Spleen (tissue), 11 donors: Measurements from ENCODE around the gene MMP14. TPM values are rescaled to one million over a fixed set of nuclear protein-coding genes. Genes with fewer than 3 reads are reported as not detected.
A peak's percentile ranks its signal among the peaks of the same experiment; 100 is the strongest.
"Not testable (repeated sequence)": the region's sequence is repeated elsewhere in the genome, so short reads cannot be mapped to it uniquely, and the experiment has no call there.

Source experiments
- DNase-seq: peaks from one replicate; pipeline ENCODE4 v3.0.0-alpha.2; 2020
- H3K27ac ChIP-seq, 8 donors: fragments of 200-600 bp; sonication (generic) in 7 of 8; 1 replicate in 4 of 8; 2 replicates in 4 of 8; pipeline versions ENCODE4 v1.5.0 to v1.8.0; 2016 to 2021; ENCODE audit warnings: inconsistent platforms in 4 of 8, mild to moderate bottlenecking in 4 of 8, moderate library complexity in 1 of 8
- H3K27me3 ChIP-seq, 7 donors: fragments of 200-600 bp; sonication (generic) in 6 of 7; replicated peaks in 1 of 7; 1 replicate in 4 of 7; 2 replicates in 3 of 7; pipeline versions ENCODE4 v1.5.0 to v1.8.0; 2016 to 2021; ENCODE audit warnings: inconsistent platforms in 3 of 7, mild to moderate bottlenecking in 1 of 7
- H3K36me3 ChIP-seq, 6 donors: fragments of 200-600 bp; sonication (generic) in 5 of 6; 1 replicate in 4 of 6; 2 replicates in 2 of 6; pipeline versions ENCODE4 v1.5.0 to v1.8.0; 2016 to 2021; ENCODE audit warnings: inconsistent platforms in 2 of 6
- H3K4me1 ChIP-seq, 6 donors: fragments of 200-600 bp; sonication (generic) in 5 of 6; 1 replicate in 3 of 6; 2 replicates in 3 of 6; pipeline versions ENCODE4 v1.5.0 to v1.8.0; 2016 to 2021; ENCODE audit warnings: inconsistent platforms in 3 of 6
- H3K4me3 ChIP-seq, 8 donors: fragments of 200-600 bp; sonication (generic) in 7 of 8; 1 replicate in 4 of 8; 2 replicates in 4 of 8; pipeline versions ENCODE4 v1.5.0 to v1.8.0; 2016 to 2021; ENCODE audit warnings: inconsistent platforms in 4 of 8, mild to moderate bottlenecking in 4 of 8, moderate library complexity in 2 of 8
- H3K9me3 ChIP-seq, 8 donors: fragments of 200-600 bp; sonication (generic) in 7 of 8; 1 replicate in 4 of 8; 2 replicates in 4 of 8; pipeline versions ENCODE4 v1.5.0 to v1.8.0; 2016 to 2021; ENCODE audit warnings: inconsistent platforms in 4 of 8
- CTCF ChIP-seq, 11 experiments: fragments of 200-600 bp in 7 of 11; fragments of 450-650 bp in 4 of 11; sonication (generic) in 4 of 11; IDR thresholded peaks in 8 of 11; conservative IDR thresholded peaks in 3 of 11; 1 replicate in 7 of 11; 2 replicates in 4 of 11; pipeline versions ENCODE4 v1.4.0 to v1.8.0; 2016 to 2021; ENCODE audit warnings: antibody characterized with exemption in 11 of 11, inconsistent platforms in 4 of 11, mild to moderate bottlenecking in 1 of 11
- POLR2A ChIP-seq, 3 donors: fragments of 450-650 bp; IDR thresholded peaks; one replicate each; pipeline ENCODE4 v1.5.1; 2017; ENCODE audit warnings: antibody characterized with exemption in 3 of 3, mild to moderate bottlenecking in 1 of 3
- POLR2AphosphoS5 ChIP-seq, 3 donors: sonication (generic); formaldehyde crosslinking; IDR thresholded peaks; one replicate each; pipeline ENCODE4 v1.5.1; 2017; ENCODE audit warnings: antibody characterized with exemption in 3 of 3
- WGBS, 5 donors: extraction: QIAGEN DNeasy Blood & Tissue Kit in 3 of 5; methylation state at CpG; one replicate each; pipeline versions ENCODE4 v1.1.5 to v1.1.7; 2013 to 2018; 5-methylcytosine and 5-hydroxymethylcytosine counted together
- intact Hi-C: fragments of 100-400 bp; cut with DNase I; formaldehyde crosslinking; loops from one replicate; pipeline ENCODE4 v1.15.0; 2023; ENCODE audit warnings: low total_unique reads
- polyA plus RNA-seq, 3 donors: library from polyadenylated mRNA; stranded (reverse); fragments of 200-250 nt; gene quantifications; one replicate each; pipeline ENCODE4 v1.2.1, GENCODE V29; 2013
- total RNA-seq, 7 donors: library from RNA; depleted of rRNA in 3 of 7; stranded (reverse); fragments of >200 nt in 3 of 7; fragmentation: NEBNext Ultra II Directional in 4 of 7; extraction: Animal tissue kit (Norgen Biotek cat#: 25700) in 4 of 7; gene quantifications; one replicate each; pipeline versions ENCODE4 v1.1.0 to v1.2.1, GENCODE V29; 2016 to 2021
- donor health status: healthy with polysubstance abuse.
- donor health status: DM: no; HTN: no; CAD: no; lungs with moderate emphysema.
- donor health status: DM: no; HTN: no; CAD: no.
- donor health status: Bipolar disorder and iron deficiency.
- donor health status: healthy.
- donor health status: DM: no; HTN: no; CAD: no.
- donor health status: DM: yes; HTN: yes; CAD: no.

Gene MMP14
- total and polyA plus RNA-seq, 10 donors: 6.6 to 126 (median 60.9) TPM

DNA sequence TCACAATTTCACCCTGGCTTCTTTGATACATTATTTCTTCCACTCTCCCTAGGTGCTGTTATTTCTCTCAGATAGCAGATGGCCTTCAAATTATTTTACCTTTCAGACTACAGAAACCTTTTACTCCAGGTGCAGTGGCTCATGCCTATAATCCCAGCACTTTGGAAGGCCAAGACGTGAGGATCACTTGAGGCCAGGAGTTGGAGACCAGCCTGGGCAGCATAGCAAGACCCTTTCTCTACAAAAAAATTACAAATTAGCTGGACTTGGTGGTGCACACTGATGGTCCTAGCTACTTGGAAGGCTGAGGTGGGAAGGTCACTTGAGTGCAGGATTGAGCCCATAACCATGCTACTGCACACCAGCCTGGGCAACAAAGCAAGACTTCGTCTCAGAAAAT is 44.2 kb upstream of the MMP14 start:
- intact Hi-C loops: no loop called here
- Histone ChIP-seq H3K36me3 (peaks cover 0 to 2% (median 0%) of the 10 kb centered on the region in 6 donors), H3K4me1 (peaks cover 5 to 63% (median 27%) of the 10 kb centered on the region in 6 donors), H3K9me3 (no peaks in the 10 kb centered on the region), H3K4me3 (no peak overlapping the region), H3K27ac (peak overlapping the region in 3 of 8 donors; percentile 13 to 50 (median 41)), H3K27me3 (no peaks in the 10 kb centered on the region)
- no peak for DNase-seq
- WGBS, 5 donors: 89 to 98% (median 94%) methylated on average over 2 of the region's 2 CpGs
- TF ChIP-seq POLR2AphosphoS5 (IDR thresholded peaks at IDR 0.05): no peak
- no peak for TF ChIP-seq CTCF (IDR thresholded peaks at IDR 0.05 in 8 of 11, conservative IDR thresholded peaks at IDR 0.05 in 3 of 11)
- TF ChIP-seq POLR2A (IDR thresholded peaks at IDR 0.05): no peak

- H3K4me1 ChIP-seq: peaks cover 6 to 77% (median 30%) of the 10 kb centered on the region in 6 donors
- H3K36me3 ChIP-seq, DNase-seq, H3K4me3 ChIP-seq, H3K27me3 ChIP-seq, intact Hi-C loops, H3K9me3 ChIP-seq: not testable (repeated sequence)
- peak overlapping the region in 1 of 8 donors; percentile 81 for H3K27ac ChIP-seq
- 78 to 90% (median 85%) methylated on average over 5 of the region's 5 CpGs for WGBS, 5 donors
These were observed 42.8 kb upstream of the MMP14 start for GRCh38 chr14:22793550-22793949.

DNA sequence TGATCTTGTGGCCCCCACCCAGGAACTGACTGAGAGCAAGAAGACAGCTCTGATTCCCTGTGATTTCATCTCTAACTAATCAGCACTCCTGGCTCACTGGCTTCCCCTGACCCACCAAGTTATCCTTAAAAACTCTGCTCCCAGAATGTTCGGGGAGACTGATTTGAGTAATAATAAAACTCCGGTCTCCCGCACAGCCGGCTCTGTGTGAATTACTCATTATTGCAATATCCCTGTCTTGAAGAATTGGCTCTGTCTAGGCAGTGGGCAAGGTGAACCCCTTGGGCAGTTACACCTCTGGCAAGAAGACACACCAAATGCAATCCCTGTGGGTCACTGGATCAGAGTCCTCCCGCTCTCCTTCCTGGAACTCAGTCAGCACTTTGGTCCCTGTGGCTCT is 42.4 kb upstream of the MMP14 start:
- peaks cover 6 to 77% (median 33%) of the 10 kb centered on the region in 6 donors for H3K4me1 ChIP-seq
- no peaks in the 10 kb centered on the region for H3K9me3 ChIP-seq
- intact Hi-C loops: no loop called here
- WGBS, 5 donors: 69 to 95% (median 77%) methylated on average over 4 to 5 of the region's 5 CpGs
- H3K36me3 ChIP-seq: peaks cover 0 to 5% (median 0%) of the 10 kb centered on the region in 6 donors
- peak overlapping the region in 3 of 8 donors; percentile 46 to 81 (median 54) for H3K27ac ChIP-seq
- TF ChIP-seq POLR2AphosphoS5 (IDR thresholded peaks at IDR 0.05): no peak
- TF ChIP-seq POLR2A (IDR thresholded peaks at IDR 0.05): no peak
- no peak for TF ChIP-seq CTCF (IDR thresholded peaks at IDR 0.05 in 8 of 11, conservative IDR thresholded peaks at IDR 0.05 in 3 of 11)
- no peaks in the 10 kb centered on the region for H3K27me3 ChIP-seq
- H3K4me3 ChIP-seq: no peak overlapping the region
- no peak for DNase-seq

DNA sequence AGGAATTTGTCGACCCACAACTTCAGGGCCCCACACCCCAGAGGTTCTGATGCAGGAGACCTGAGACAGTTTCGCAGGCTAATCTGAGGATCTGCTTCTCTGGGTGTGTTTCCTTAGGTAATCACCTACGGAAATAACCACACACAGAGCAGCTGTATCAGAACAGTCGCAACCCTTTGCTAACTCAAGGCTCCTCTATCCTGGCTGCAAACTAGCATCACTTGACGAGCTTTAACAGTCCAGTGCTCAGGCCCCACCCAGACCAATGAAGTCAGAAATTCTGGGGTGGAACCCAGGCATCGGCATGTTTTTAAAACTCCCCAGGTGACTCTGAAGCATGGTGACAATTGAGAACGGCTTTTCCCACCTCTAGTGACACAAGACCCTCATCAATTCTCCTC is 41.8 kb upstream of the MMP14 start:
- DNase-seq: no peak
- 63 to 81% (median 74%) methylated on average over 7 of the region's 7 CpGs for WGBS, 5 donors
- intact Hi-C loops: no loop called here
- H3K27ac ChIP-seq: peak overlapping the region in 4 of 8 donors; percentile 27 to 81 (median 50)
- H3K9me3 ChIP-seq: no peaks in the 10 kb centered on the region
- H3K36me3 ChIP-seq: peaks cover 0 to 5% (median 0%) of the 10 kb centered on the region in 6 donors
- no peak overlapping the region for H3K4me3 ChIP-seq
- peaks cover 3 to 74% (median 30%) of the 10 kb centered on the region in 6 donors for H3K4me1 ChIP-seq
- no peaks in the 10 kb centered on the region for H3K27me3 ChIP-seq
- TF ChIP-seq CTCF (IDR thresholded peaks at IDR 0.05 in 8 of 11, conservative IDR thresholded peaks at IDR 0.05 in 3 of 11) (no peak), POLR2AphosphoS5 (IDR thresholded peaks at IDR 0.05) (peak in 1 of 3 donors; percentile 32)
